ENCODE measurements around the gene ADAR. TPM values are rescaled to one million over a fixed set of nuclear protein-coding genes. Genes with fewer than 3 reads are reported as not detected.

ADAR gene
- total and polyA plus RNA-seq, 2 of the 8 experiments (the other 6 are each of a cell fraction or from before 2014, with no cell fraction given), result 125 to 242 TPM

GRCh38 chr1:154559466-154560044 is 48.4 kb downstream of the ADAR start (continued):
- TF ChIP-seq BACH1 (IDR thresholded peaks at IDR 0.05; ENCODE audit: low read length) (no peak), CEBPB (IDR thresholded peaks at IDR 0.05; ENCODE audit: low read depth, low read length) (no peak), TEAD4 (IDR thresholded peaks at IDR 0.05; ENCODE audit: low read depth, low read length) (no peak), SUZ12 (IDR thresholded peaks at IDR 0.05; ENCODE audit: low read length) (no peak), SP4 (IDR thresholded peaks at IDR 0.05; ENCODE audit: low read length) (no peak), SP1 (IDR thresholded peaks at IDR 0.05; ENCODE audit: low read depth, low read length) (no peak), SIRT6 (IDR thresholded peaks at IDR 0.05; ENCODE audit: low read length) (no peak), POLR2A (IDR thresholded peaks at IDR 0.05; ENCODE audit: control extremely low read depth in 1 of 2, low read depth in 2 of 2, low read length in 2 of 2) (no peak), USF2 (IDR thresholded peaks at IDR 0.05; ENCODE audit: low read length) (no peak), SRF (IDR thresholded peaks at IDR 0.05; ENCODE audit: low read depth, low read length) (no peak), CREB1 (IDR thresholded peaks at IDR 0.05) (peak; percentile 34; the same call in 1 of the 2 replicates), CTCF (IDR thresholded peaks at IDR 0.05; ENCODE audit: control extremely low read depth in 1 of 3, insufficient read depth in 1 of 3, low read depth in 1 of 3, low read length in 3 of 3) (peak; percentile 84 to 99 (median 87)), RFX5 (IDR thresholded peaks at IDR 0.05; ENCODE audit: borderline replicate concordance, low read depth, low read length) (no peak), GABPA (IDR thresholded peaks at IDR 0.05; ENCODE audit: borderline replicate concordance, insufficient read depth, low read length) (no peak; the same call in 1 of the 2 replicates), CBX5 (IDR thresholded peaks at IDR 0.05; ENCODE audit: low read depth, low read length) (no peak), RNF2 (IDR thresholded peaks at IDR 0.05; ENCODE audit: borderline replicate concordance, low read depth, low read length, missing control alignments, poor library complexity, severe bottlenecking) (no peak), GTF2F1 (IDR thresholded peaks at IDR 0.05; ENCODE audit: borderline replicate concordance, low read depth, low read length) (peak; percentile 55; the same call in 1 of the 2 replicates), POU5F1 (IDR thresholded peaks at IDR 0.05; ENCODE audit: low read depth, low read length) (no peak), ATF3 (IDR thresholded peaks at IDR 0.05; ENCODE audit: insufficient read depth, low read depth, low read length) (no peak), TAF1 (IDR thresholded peaks at IDR 0.05; ENCODE audit: low read depth, low read length) (0 out of 2 replicates have a peak, but pooled peaks have one; percentile 0), TCF12 (IDR thresholded peaks at IDR 0.05; ENCODE audit: low read depth, low read length) (no peak; the same call in 1 of the 2 replicates)
